ENCODE data around the gene ADARB2.

ADARB2 gene

GRCh38 chr10:1241322-1241890, 495.9 kb downstream of the ADARB2 start:
- Histone ChIP-seq H3K27me3 (peaks cover 8% of the 10 kb centered on the region), H3K9me3 (no peaks in the 10 kb centered on the region), H3K36me3 (no peaks in the 10 kb centered on the region), H3K4me1 (no peaks in the 10 kb centered on the region), H3K4me3 (ENCODE audit: low read depth, low read length) (no peak overlapping the region)
- TF ChIP-seq CTCF (IDR thresholded peaks at IDR 0.05; ENCODE audit: low read depth, low read length), result no peak
- no peak for DNase-seq

- Histone ChIP-seq H3K4me1 (no peaks in the 10 kb centered on the region), H3K36me3 (no peaks in the 10 kb centered on the region), H3K27me3 (peaks cover 8% of the 10 kb centered on the region), H3K9me3 (no peaks in the 10 kb centered on the region), H3K4me3 (ENCODE audit: low read depth, low read length) (no peak overlapping the region)
- no peak for DNase-seq
- TF ChIP-seq CTCF (IDR thresholded peaks at IDR 0.05; ENCODE audit: low read depth, low read length), result no peak
These were observed 497.0 kb downstream of the ADARB2 start for GRCh38 chr10:1240341-1240775.

- no peaks in the 10 kb centered on the region for H3K27me3 ChIP-seq
- no peak for TF ChIP-seq CTCF (IDR thresholded peaks at IDR 0.05; ENCODE audit: low read depth, low read length)
- no peak for DNase-seq
- no peaks in the 10 kb centered on the region for H3K4me1 ChIP-seq
- no peaks in the 10 kb centered on the region for H3K9me3 ChIP-seq
- H3K36me3 ChIP-seq, result no peaks in the 10 kb centered on the region
- no peak overlapping the region for H3K4me3 ChIP-seq (ENCODE audit: low read depth, low read length)
These were observed 504.3 kb downstream of the ADARB2 start for GRCh38 chr10:1233031-1233430.

- no peak for DNase-seq
- Histone ChIP-seq H3K4me3 (ENCODE audit: low read depth, low read length) (no peak overlapping the region), H3K36me3 (no peaks in the 10 kb centered on the region), H3K27me3 (no peaks in the 10 kb centered on the region), H3K4me1 (no peaks in the 10 kb centered on the region), H3K9me3 (no peaks in the 10 kb centered on the region)
- no peak for TF ChIP-seq CTCF (IDR thresholded peaks at IDR 0.05; ENCODE audit: low read depth, low read length)
These were observed 505.0 kb downstream of the ADARB2 start for GRCh38 chr10:1232164-1232911.

GRCh38 chr10:1230592-1231275, 506.6 kb downstream of the ADARB2 start:
- Histone ChIP-seq H3K36me3 (no peaks in the 10 kb centered on the region), H3K9me3 (no peaks in the 10 kb centered on the region), H3K4me1 (no peaks in the 10 kb centered on the region), H3K4me3 (ENCODE audit: low read depth, low read length) (no peak overlapping the region), H3K27me3 (no peaks in the 10 kb centered on the region)
- no peak for TF ChIP-seq CTCF (IDR thresholded peaks at IDR 0.05; ENCODE audit: low read depth, low read length)
- DNase-seq, result no peak

- H3K36me3 ChIP-seq, result no peaks in the 10 kb centered on the region
- DNase-seq, result no peak
- H3K4me1 ChIP-seq, result no peaks in the 10 kb centered on the region
- no peak for TF ChIP-seq CTCF (IDR thresholded peaks at IDR 0.05; ENCODE audit: low read depth, low read length)
- H3K9me3 ChIP-seq, result no peaks in the 10 kb centered on the region
- H3K27me3 ChIP-seq, result no peaks in the 10 kb centered on the region
- H3K4me3 ChIP-seq (ENCODE audit: low read depth, low read length), result no peak overlapping the region
These were observed 507.2 kb downstream of the ADARB2 start for GRCh38 chr10:1230138-1230537.

Data from BE2C (cell line).